Osteocyte (in vitro differentiated cells): ENCODE measurements around the gene L3MBTL2. TPM values are rescaled to one million over a fixed set of nuclear protein-coding genes. Genes with fewer than 3 reads are reported as not detected.

Experiments
- DNase-seq: peaks from one replicate; pipeline ENCODE4 v3.0.0; 2021; ENCODE audit warnings: mixed read lengths; ENCODE audit not compliant: unreplicated experiment; ENCODE audit errors: extremely low spot score
- H3K27ac Mint-ChIP-seq: one replicate; pipeline ENCODE4 v1.8.0; 2021; ENCODE audit warnings: mild to moderate bottlenecking, mixed read lengths; ENCODE audit not compliant: unreplicated experiment
- H3K27me3 Mint-ChIP-seq: one replicate; pipeline ENCODE4 v1.8.0; 2021; ENCODE audit warnings: mixed read lengths; ENCODE audit not compliant: unreplicated experiment
- H3K36me3 Mint-ChIP-seq: one replicate; pipeline ENCODE4 v1.8.0; 2021; ENCODE audit warnings: mixed read lengths; ENCODE audit not compliant: unreplicated experiment
- H3K4me1 Mint-ChIP-seq: one replicate; pipeline ENCODE4 v1.8.0; 2021; ENCODE audit warnings: mixed read lengths; ENCODE audit not compliant: unreplicated experiment
- H3K4me3 Mint-ChIP-seq: one replicate; pipeline ENCODE4 v1.8.0; 2021; ENCODE audit warnings: mild to moderate bottlenecking, moderate library complexity, mixed read lengths; ENCODE audit not compliant: unreplicated experiment
- H3K9me3 Mint-ChIP-seq: one replicate; pipeline ENCODE4 v1.8.0; 2021; ENCODE audit warnings: mixed read lengths; ENCODE audit not compliant: unreplicated experiment
- total RNA-seq: library from RNA; stranded (reverse); gene quantifications from 2 replicates; pipeline ENCODE4 v1.2.1, GENCODE V29; 2021
- TF ChIP-seq, protein P1 (sequence below): fragments of 200-600 bp; sonication (generic); IDR thresholded peaks from 2 replicates; pipeline ENCODE4 v1.5.0; 2021; ENCODE audit warnings: antibody characterized with exemption, mild to moderate bottlenecking, moderate library complexity

Gene L3MBTL2
- total RNA-seq, 1 donor from 2014 or later: 25.9 TPM

DNA sequence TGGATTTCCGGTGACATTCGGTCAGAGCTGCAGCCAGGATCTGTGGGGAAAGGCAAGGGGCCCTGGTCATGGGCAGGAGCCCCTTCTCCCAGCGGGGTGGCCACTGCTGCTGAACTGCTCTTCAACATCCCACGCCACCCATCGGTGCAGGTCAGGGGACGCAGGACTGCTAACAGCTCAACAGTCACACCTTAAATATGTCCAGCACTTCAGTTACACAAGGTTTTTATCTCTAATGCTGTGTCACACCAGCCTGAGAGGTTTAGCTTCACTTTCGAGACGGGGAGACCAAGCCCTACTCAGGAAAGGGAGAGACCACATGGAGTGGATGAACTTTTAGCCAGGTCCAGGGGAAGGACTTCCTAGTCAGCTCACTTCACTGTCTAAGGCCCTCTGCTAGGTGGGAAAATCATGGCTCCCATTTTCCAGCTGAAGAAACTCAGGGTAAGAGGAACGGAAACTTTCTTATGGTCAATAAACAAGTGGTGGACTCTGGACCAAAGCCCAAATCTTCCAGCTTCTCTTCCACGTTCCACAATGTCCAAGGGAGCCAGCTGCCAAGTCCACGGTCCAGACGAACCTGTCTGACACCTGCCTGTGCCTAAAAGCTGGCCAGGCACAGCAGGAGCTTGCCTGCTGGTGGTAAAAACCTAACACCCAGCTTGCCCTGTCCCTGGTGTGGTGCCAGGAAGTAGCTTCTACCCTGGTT is 56.6 kb downstream of the L3MBTL2 start:
- no peak for DNase-seq

GRCh38 chr22:41262250-41262765 is 57.2 kb downstream of the L3MBTL2 start:
- no peaks in the 10 kb centered on the region for H3K27me3 Mint-ChIP-seq

More for the DNA sequence above, 56.6 kb downstream of the L3MBTL2 start:
- H3K4me1 Mint-ChIP-seq: peaks cover 13% of the 10 kb centered on the region
- H3K27ac Mint-ChIP-seq: no peak overlapping the region
- no peak overlapping the region for H3K4me3 Mint-ChIP-seq
- no peaks in the 10 kb centered on the region for H3K27me3 Mint-ChIP-seq
- no peaks in the 10 kb centered on the region for H3K9me3 Mint-ChIP-seq
- H3K36me3 Mint-ChIP-seq: peaks cover 23% of the 10 kb centered on the region
- TF ChIP-seq, protein P1, sequence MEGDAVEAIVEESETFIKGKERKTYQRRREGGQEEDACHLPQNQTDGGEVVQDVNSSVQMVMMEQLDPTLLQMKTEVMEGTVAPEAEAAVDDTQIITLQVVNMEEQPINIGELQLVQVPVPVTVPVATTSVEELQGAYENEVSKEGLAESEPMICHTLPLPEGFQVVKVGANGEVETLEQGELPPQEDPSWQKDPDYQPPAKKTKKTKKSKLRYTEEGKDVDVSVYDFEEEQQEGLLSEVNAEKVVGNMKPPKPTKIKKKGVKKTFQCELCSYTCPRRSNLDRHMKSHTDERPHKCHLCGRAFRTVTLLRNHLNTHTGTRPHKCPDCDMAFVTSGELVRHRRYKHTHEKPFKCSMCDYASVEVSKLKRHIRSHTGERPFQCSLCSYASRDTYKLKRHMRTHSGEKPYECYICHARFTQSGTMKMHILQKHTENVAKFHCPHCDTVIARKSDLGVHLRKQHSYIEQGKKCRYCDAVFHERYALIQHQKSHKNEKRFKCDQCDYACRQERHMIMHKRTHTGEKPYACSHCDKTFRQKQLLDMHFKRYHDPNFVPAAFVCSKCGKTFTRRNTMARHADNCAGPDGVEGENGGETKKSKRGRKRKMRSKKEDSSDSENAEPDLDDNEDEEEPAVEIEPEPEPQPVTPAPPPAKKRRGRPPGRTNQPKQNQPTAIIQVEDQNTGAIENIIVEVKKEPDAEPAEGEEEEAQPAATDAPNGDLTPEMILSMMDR: no peak

GRCh38 chr22:41263704-41264103 is 58.6 kb downstream of the L3MBTL2 start:
- H3K4me3 Mint-ChIP-seq: no peak overlapping the region
- TF ChIP-seq, protein P1: no peak
- peaks cover 4% of the 10 kb centered on the region for H3K4me1 Mint-ChIP-seq
- no peak overlapping the region for H3K27ac Mint-ChIP-seq
- H3K27me3 Mint-ChIP-seq: no peaks in the 10 kb centered on the region
- peaks cover 23% of the 10 kb centered on the region for H3K36me3 Mint-ChIP-seq
- no peak for DNase-seq
- no peaks in the 10 kb centered on the region for H3K9me3 Mint-ChIP-seq

More at GRCh38 chr22:41262250-41262765, 57.2 kb downstream of the L3MBTL2 start:
- H3K4me1 Mint-ChIP-seq: peaks cover 7% of the 10 kb centered on the region
- H3K36me3 Mint-ChIP-seq: peaks cover 24% of the 10 kb centered on the region
- H3K4me3 Mint-ChIP-seq: no peak overlapping the region
- no peaks in the 10 kb centered on the region for H3K9me3 Mint-ChIP-seq
- TF ChIP-seq, protein P1: no peak
- H3K27ac Mint-ChIP-seq: no peak overlapping the region
- DNase-seq: no peak

DNA sequence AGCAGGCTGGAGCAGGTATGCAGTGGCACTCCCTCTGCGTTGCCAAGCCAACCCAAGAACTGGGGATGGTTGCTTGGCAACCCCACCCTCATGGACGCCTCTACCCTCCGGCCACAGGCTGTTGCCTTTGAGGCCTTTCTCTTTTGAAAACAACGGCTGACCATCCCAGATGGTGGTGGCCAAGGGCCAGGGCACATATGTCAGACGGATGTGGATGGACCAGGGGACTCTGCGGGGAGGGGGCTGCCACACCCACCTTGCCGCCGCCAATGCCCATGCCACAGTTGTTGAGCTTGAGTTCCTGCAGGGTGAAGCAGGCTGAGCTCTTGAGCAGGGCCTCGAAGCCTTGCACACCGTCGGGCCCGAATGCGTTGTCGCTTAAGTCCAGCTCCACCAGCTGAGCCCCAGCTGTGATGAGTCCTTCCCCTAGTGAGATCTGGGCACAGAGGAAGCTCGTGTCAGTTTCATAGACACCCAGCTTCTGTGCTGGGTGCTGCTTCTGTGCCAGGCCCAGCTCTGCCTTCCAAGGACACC is 59.4 kb downstream of the L3MBTL2 start:
- Mint-ChIP-seq H3K27ac (no peak overlapping the region), H3K9me3 (no peaks in the 10 kb centered on the region), H3K4me3 (no peak overlapping the region), H3K36me3 (peaks cover 18% of the 10 kb centered on the region), H3K4me1 (peaks cover 4% of the 10 kb centered on the region), H3K27me3 (no peaks in the 10 kb centered on the region)
- TF ChIP-seq, protein P1: no peak
- DNase-seq: no peak

DNA sequence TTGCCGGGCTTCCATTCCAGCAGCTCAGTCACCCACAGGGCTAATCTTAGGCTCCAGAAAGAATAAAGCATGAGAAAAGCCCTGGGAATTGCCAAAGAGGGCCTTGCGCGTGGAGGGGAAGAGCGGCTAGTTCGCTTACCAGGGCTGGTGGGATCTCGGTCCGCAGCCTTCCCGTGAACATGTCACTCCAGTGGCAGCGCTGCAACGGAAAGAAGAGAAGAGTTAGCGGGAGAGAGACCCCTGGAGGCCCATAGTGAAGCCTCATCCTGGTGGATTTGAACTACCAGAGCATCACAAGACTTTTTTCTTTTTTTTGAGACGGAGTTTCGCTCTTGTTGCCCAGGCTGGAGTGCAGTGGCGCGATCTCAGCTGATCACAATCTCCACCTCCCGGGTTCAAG is 62.8 kb downstream of the L3MBTL2 start:
- peaks cover 4% of the 10 kb centered on the region for H3K4me1 Mint-ChIP-seq
- H3K27me3 Mint-ChIP-seq: no peaks in the 10 kb centered on the region
- DNase-seq: no peak
- H3K27ac Mint-ChIP-seq: no peak overlapping the region
- no peaks in the 10 kb centered on the region for H3K9me3 Mint-ChIP-seq
- TF ChIP-seq, protein P1: no peak
- H3K4me3 Mint-ChIP-seq: no peak overlapping the region
- H3K36me3 Mint-ChIP-seq: peaks cover 14% of the 10 kb centered on the region
